Measurements from ENCODE around the gene RAD23A.
A peak's percentile ranks its signal among the peaks of the same experiment; 100 is the strongest.

Gene RAD23A

DNA sequence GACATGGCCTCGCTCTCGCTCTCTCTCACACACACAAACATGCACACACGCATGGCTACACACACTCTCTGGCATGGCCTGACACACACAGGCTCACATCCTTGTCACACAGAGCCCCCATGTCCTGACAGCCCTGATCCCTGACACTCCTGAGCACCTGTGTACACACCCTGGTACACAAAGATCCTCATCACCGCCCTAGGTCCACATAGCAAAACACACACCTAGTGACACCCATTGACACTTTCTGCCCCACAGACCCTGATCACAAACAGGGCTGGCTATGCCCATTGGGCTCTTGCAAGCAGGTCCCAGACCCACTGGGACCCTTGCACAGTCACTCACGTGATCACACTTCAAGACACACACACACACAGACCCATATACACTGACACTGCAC is 45.6 kb downstream of the RAD23A start:
- no peak for TF ChIP-seq CTCF (IDR thresholded peaks at IDR 0.05; ENCODE audit: low read depth, low read length, missing control alignments)
- in situ Hi-C loops (cut with HindIII; ENCODE audit: low pct_ligation_motif_present, low sequenced_read_pairs), result no loop called here
- Histone ChIP-seq H3K27ac (no peak overlapping the region), H3K27me3 (replicated peaks) (no peaks in the 10 kb centered on the region), H3K4me3 (ENCODE audit: low read depth, low read length) (no peak overlapping the region), H3K36me3 (replicated peaks) (no peaks in the 10 kb centered on the region)
- no peak for DNase-seq

GRCh38 chr19:12992729-12993128 is 47.1 kb downstream of the RAD23A start:
- no peak for TF ChIP-seq CTCF (IDR thresholded peaks at IDR 0.05; ENCODE audit: low read depth, low read length, missing control alignments)
- no peaks in the 10 kb centered on the region for H3K36me3 ChIP-seq (replicated peaks)
- in situ Hi-C loops (cut with HindIII; ENCODE audit: low pct_ligation_motif_present, low sequenced_read_pairs), result no loop called here
- DNase-seq, result no peak
- no peak overlapping the region for H3K27ac ChIP-seq
- no peak overlapping the region for H3K4me3 ChIP-seq (ENCODE audit: low read depth, low read length)
- H3K27me3 ChIP-seq (replicated peaks), result no peaks in the 10 kb centered on the region

DNA sequence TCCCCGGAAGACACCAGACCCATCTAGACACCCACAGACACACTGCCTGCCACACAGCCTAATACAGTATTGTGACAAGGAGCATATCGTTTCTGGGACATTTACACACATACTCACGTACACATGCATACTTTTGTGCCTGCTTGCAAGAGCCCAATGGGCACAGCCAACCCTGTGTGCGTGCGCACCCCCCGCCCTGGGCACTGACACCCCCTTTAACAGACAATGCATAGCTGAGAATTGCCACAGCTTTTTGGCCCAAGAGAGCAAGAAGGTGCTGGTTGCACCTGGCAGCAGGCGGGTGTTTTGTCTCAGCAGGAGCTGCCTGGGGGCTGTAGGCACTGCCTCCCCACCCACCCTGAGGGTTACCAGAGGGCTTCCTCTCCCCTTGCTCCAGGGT is 47.9 kb downstream of the RAD23A start:
- Histone ChIP-seq H3K36me3 (replicated peaks) (peaks cover under 1% of the 10 kb centered on the region), H3K4me3 (ENCODE audit: low read depth, low read length) (no peak overlapping the region), H3K27me3 (replicated peaks) (no peaks in the 10 kb centered on the region), H3K27ac (no peak overlapping the region)
- no peak for DNase-seq
- in situ Hi-C loops (cut with HindIII; ENCODE audit: low pct_ligation_motif_present, low sequenced_read_pairs), result no loop called here
- no peak for TF ChIP-seq CTCF (IDR thresholded peaks at IDR 0.05; ENCODE audit: low read depth, low read length, missing control alignments)

DNA sequence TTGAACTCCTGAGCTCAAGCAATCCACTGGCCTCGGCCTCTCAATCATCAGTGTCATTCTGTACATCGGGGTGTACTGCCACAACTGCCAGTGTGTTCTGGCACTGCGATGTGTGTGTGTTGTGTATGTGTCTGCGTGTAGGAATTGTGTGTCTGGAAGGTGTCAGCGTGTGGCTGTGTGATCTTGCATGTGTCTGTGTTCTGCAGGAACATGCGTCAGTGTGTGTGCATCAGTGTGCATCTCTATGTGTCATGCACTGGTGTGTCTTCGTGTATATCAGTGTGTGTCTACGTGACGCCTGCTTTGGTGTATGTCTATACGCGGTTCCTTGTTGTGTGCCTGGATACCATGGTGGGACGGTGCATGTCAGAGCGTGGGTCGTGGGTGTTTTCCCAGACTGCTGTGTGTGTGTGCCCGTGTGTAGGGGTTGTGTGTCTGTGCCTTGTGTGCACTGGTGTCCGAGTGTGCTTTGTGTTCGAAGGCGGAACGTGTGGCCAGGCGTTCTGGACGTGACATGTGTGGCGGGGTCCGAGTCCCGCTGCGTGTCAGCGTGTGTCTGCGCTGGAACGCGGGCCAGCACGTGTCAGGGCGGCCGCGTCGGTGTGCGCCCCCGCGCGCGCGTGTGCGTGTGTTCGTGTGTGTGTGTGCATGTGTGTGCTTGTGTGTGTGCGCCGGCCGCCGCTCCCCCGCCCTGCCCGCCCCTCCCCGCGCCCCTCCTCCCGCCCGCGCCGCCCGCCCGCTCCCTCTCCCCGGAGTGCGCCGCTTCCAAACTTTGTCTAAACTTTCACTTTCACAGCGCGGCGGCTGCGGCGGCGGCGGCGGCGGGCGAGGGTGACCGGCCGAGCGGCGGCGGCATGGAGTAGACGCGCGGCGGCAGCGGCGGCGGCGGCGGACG is 49.3 kb downstream of the RAD23A start, which contains the start of gene NFIX:
Gene NFIX, plus strand, starts transcription at position 775 of the 895 bp plus-strand sequence. CDS start 363 bp downstream, outside the sequence.
- no peak for DNase-seq
- in situ Hi-C loops (cut with HindIII; ENCODE audit: low pct_ligation_motif_present, low sequenced_read_pairs), result no loop called here
- no peak within 1 kb of the TSS for H3K27ac ChIP-seq

GRCh38 chr19:12995596-12996405 is 50.1 kb downstream of the RAD23A start:
- Histone ChIP-seq H3K36me3 (replicated peaks) (peaks cover 4% of the 10 kb centered on the region), H3K4me3 (ENCODE audit: low read depth, low read length) (peak overlapping the region; percentile 75), H3K27ac (no peak overlapping the region), H3K27me3 (replicated peaks) (no peaks in the 10 kb centered on the region)
- DNase-seq, result no peak
- in situ Hi-C loops (cut with HindIII; ENCODE audit: low pct_ligation_motif_present, low sequenced_read_pairs), result no loop called here
- no peak for TF ChIP-seq CTCF (IDR thresholded peaks at IDR 0.05; ENCODE audit: low read depth, low read length, missing control alignments)

More for the DNA sequence above, 49.3 kb downstream of the RAD23A start, which contains the start of gene NFIX:
- Histone ChIP-seq H3K4me3 (ENCODE audit: low read depth, low read length) (peak within 1 kb of the TSS; percentile 75), H3K27me3 (replicated peaks) (no peaks in the 10 kb centered on the region), H3K36me3 (replicated peaks) (peaks cover 4% of the 10 kb centered on the region)
- TF ChIP-seq CTCF (IDR thresholded peaks at IDR 0.05; ENCODE audit: low read depth, low read length, missing control alignments), result no peak
